WI38 (cell line): ENCODE measurements around the gene DCAF15.

Source experiments
- H3K4me3 ChIP-seq: 2 replicates; pipeline ENCODE4 v1.5.1; 2011; ENCODE audit warnings: low read depth, mild to moderate bottlenecking, control low read depth, low read length
- CTCF ChIP-seq: IDR thresholded peaks from 2 replicates; pipeline ENCODE4 v1.5.1; 2012; ENCODE audit warnings: low read depth, mild to moderate bottlenecking, control low read depth, low read length

Gene DCAF15

GRCh38 chr19:13923194-13923987, 28.9 kb upstream of the DCAF15 start:
- TF ChIP-seq CTCF: no peak

GRCh38 chr19:13926010-13926409, 26.3 kb upstream of the DCAF15 start:
- H3K4me3 ChIP-seq: no peak overlapping the region
- TF ChIP-seq CTCF: no peak

More at GRCh38 chr19:13923194-13923987, 28.9 kb upstream of the DCAF15 start:
- no peak overlapping the region for H3K4me3 ChIP-seq

GRCh38 chr19:13926715-13927114, 25.6 kb upstream of the DCAF15 start:
- TF ChIP-seq CTCF: no peak
- H3K4me3 ChIP-seq: no peak overlapping the region

- H3K4me3 ChIP-seq: no peak overlapping the region
- no peak for TF ChIP-seq CTCF
These were observed 23.0 kb upstream of the DCAF15 start for GRCh38 chr19:13929340-13929739.

- TF ChIP-seq CTCF: no peak
- H3K4me3 ChIP-seq: no peak overlapping the region
These were observed 22.4 kb upstream of the DCAF15 start for GRCh38 chr19:13929956-13930355.

GRCh38 chr19:13930402-13930801, 21.9 kb upstream of the DCAF15 start:
- no peak overlapping the region for H3K4me3 ChIP-seq
- no peak for TF ChIP-seq CTCF

- TF ChIP-seq CTCF: no peak
- H3K4me3 ChIP-seq: no peak overlapping the region
These were observed 20.7 kb upstream of the DCAF15 start for GRCh38 chr19:13931391-13932148.
